ENCODE measurements around the gene KCNN1.

DNA sequence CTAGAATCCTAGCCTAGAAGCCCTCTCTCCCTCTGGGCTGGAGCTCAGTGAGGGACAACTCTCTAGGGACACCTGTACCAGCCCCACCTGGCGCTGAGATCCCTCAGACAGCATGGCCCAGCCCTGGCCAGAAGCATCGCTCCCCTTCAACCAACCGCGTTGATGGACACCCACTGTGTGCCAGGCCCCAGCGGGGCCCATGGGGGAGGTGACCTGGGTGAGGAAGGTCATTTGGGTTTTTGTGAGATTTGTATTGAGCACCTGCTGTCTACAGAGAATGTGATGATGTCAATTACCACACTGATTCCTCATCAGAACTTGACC is 31.9 kb downstream of the KCNN1 start:
- TF ChIP-seq POLR2A (IDR thresholded peaks at IDR 0.05; ENCODE audit: extremely low read depth, insufficient read length) (no peak), MYC (IDR thresholded peaks at IDR 0.05; ENCODE audit: low read depth, low read length) (no peak)
- TF ChIP-seq, protein P1, sequence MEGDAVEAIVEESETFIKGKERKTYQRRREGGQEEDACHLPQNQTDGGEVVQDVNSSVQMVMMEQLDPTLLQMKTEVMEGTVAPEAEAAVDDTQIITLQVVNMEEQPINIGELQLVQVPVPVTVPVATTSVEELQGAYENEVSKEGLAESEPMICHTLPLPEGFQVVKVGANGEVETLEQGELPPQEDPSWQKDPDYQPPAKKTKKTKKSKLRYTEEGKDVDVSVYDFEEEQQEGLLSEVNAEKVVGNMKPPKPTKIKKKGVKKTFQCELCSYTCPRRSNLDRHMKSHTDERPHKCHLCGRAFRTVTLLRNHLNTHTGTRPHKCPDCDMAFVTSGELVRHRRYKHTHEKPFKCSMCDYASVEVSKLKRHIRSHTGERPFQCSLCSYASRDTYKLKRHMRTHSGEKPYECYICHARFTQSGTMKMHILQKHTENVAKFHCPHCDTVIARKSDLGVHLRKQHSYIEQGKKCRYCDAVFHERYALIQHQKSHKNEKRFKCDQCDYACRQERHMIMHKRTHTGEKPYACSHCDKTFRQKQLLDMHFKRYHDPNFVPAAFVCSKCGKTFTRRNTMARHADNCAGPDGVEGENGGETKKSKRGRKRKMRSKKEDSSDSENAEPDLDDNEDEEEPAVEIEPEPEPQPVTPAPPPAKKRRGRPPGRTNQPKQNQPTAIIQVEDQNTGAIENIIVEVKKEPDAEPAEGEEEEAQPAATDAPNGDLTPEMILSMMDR (IDR thresholded peaks at IDR 0.05; ENCODE audit: low read depth, low read length): no peak

Data from NB4 (cell line).